Measurements from ENCODE around the gene EDIL3. TPM values are rescaled to one million over a fixed set of nuclear protein-coding genes. Genes with fewer than 3 reads are reported as not detected.

The EDIL3 gene
- total RNA-seq, 4 donors from 2014 or later: 14.8 to 29.0 (median 20.2) TPM

GRCh38 chr5:84249918-84250630 is 134.6 kb downstream of the EDIL3 start:
- no peak for DNase-seq (ENCODE audit: low spot score in 2 of 2)
- TF ChIP-seq, protein P1, sequence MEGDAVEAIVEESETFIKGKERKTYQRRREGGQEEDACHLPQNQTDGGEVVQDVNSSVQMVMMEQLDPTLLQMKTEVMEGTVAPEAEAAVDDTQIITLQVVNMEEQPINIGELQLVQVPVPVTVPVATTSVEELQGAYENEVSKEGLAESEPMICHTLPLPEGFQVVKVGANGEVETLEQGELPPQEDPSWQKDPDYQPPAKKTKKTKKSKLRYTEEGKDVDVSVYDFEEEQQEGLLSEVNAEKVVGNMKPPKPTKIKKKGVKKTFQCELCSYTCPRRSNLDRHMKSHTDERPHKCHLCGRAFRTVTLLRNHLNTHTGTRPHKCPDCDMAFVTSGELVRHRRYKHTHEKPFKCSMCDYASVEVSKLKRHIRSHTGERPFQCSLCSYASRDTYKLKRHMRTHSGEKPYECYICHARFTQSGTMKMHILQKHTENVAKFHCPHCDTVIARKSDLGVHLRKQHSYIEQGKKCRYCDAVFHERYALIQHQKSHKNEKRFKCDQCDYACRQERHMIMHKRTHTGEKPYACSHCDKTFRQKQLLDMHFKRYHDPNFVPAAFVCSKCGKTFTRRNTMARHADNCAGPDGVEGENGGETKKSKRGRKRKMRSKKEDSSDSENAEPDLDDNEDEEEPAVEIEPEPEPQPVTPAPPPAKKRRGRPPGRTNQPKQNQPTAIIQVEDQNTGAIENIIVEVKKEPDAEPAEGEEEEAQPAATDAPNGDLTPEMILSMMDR (IDR thresholded peaks at IDR 0.05): no peak
- no peak for TF ChIP-seq POLR2A (IDR thresholded peaks at IDR 0.05)
- H3K4me3 ChIP-seq (ENCODE audit: low read depth, poor library complexity, severe bottlenecking): no peak overlapping the region
- intact Hi-C loops (cut with DNase I; ENCODE audit: low total_unique reads): no loop called here
- 67 to 70% methylated on average over 4 of the region's 4 CpGs for WGBS, 2 donors

DNA sequence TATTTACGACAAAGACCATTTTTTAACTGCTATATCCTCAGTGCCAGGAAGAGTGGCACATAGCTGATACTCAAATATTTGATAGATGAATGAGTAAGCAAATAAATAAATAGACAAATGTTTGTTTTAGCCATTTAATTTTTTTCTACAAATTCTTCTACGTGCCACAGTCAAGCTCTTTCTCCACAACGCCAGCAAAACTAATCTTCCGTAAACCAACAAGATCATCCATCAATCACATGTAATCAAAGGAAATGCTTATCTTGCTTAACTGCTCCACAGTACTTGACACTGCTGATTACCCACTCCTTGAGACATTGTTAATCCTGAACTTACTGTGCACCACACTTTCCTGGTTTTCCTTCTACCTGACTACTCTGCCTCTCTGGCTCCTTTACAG is 136.7 kb downstream of the EDIL3 start:
- H3K4me3 ChIP-seq (ENCODE audit: low read depth, poor library complexity, severe bottlenecking): no peak overlapping the region
- no peak for DNase-seq (ENCODE audit: low spot score in 2 of 2)
- 78 to 81% methylated on average over 4 of the region's 4 CpGs for WGBS, 2 donors
- TF ChIP-seq POLR2A (IDR thresholded peaks at IDR 0.05): no peak
- TF ChIP-seq, protein P1 (IDR thresholded peaks at IDR 0.05): no peak
- intact Hi-C loops (cut with DNase I; ENCODE audit: low total_unique reads): no loop called here

DNA sequence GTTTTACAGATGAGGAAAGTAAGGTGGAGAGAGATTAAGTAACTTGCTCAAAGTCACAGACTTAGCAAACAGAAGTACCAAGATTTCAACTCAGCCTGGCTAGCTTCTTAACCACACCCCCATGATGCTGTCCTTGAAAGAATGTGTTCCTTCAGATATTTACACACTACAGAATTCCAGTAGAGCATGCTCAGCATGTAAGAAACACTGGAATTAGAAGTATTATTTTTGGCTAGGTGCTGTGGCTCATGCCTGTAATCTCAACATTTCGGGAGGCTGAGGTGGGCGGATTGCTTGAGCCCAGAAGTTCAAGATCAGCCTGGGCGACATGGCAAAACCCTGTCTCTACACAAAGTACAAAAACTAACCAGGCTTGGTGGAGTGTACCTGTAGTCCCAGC is 142.4 kb downstream of the EDIL3 start:
- H3K4me3 ChIP-seq (ENCODE audit: low read depth, poor library complexity, severe bottlenecking): no peak overlapping the region
- DNase-seq (ENCODE audit: low spot score in 2 of 2): no peak
- intact Hi-C loops (cut with DNase I; ENCODE audit: low total_unique reads): no loop called here
- 94 to 97% methylated on average over 3 of the region's 3 CpGs for WGBS, 2 donors
- no peak for TF ChIP-seq POLR2A (IDR thresholded peaks at IDR 0.05)
- TF ChIP-seq, protein P1 (IDR thresholded peaks at IDR 0.05): no peak

- no peak for TF ChIP-seq POLR2A (IDR thresholded peaks at IDR 0.05)
- TF ChIP-seq, protein P1 (IDR thresholded peaks at IDR 0.05): no peak
- DNase-seq (ENCODE audit: low spot score in 2 of 2): no peak
- WGBS, 2 donors: 35 to 50% methylated on average over 2 of the region's 2 CpGs
- no peak overlapping the region for H3K4me3 ChIP-seq (ENCODE audit: low read depth, poor library complexity, severe bottlenecking)
- intact Hi-C loops (cut with DNase I; ENCODE audit: low total_unique reads): no loop called here
Measured at GRCh38 chr5:84239494-84239893, 145.2 kb downstream of the EDIL3 start.

DNA sequence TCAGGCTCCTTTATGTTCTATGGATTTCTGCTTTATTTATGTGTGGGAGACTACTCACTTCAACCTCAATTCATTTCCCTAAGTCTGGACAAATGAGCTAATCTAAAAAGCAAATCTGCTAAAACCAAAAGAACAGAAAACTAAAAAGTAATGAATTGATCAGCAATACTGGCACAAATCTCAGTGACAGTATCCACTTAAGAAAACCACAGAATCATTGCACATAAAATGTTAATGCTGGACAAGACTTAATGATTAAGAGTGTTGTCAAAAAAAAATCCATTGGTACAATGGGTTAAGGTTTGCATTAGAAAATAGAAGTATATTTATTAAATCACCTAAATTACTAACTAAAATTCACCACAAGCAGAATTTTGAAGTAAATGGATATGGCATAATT is 147.6 kb downstream of the EDIL3 start:
- DNase-seq (ENCODE audit: low spot score in 2 of 2): no peak
- H3K4me3 ChIP-seq (ENCODE audit: low read depth, poor library complexity, severe bottlenecking): no peak overlapping the region
- intact Hi-C loops (cut with DNase I; ENCODE audit: low total_unique reads): no loop called here
- TF ChIP-seq, protein P1 (IDR thresholded peaks at IDR 0.05): no peak
- TF ChIP-seq POLR2A (IDR thresholded peaks at IDR 0.05): no peak

DNA sequence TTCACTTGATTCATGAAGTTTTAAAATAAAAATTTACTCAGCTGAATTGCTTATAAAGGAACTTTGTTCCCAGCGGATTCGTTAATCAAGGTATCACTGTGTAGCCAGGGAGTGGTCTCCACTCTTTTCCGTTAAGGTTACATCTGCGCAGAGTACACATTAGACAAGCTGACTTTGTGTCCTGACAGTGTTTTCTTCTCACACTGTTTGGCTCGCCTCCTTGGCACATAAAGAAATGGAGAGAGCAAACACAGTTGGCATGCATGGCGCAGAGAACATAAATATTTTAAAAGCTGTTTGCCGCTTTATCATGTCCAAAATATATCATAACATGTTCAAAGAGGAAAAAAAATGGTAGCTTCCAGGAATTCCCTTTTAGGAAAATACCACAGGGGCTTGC is 153.2 kb downstream of the EDIL3 start:
- TF ChIP-seq POLR2A (IDR thresholded peaks at IDR 0.05): no peak
- TF ChIP-seq, protein P1 (IDR thresholded peaks at IDR 0.05): no peak
- WGBS, 2 donors: 55 to 59% methylated on average over 7 of the region's 7 CpGs
- intact Hi-C loops (cut with DNase I; ENCODE audit: low total_unique reads): no loop called here
- H3K4me3 ChIP-seq (ENCODE audit: low read depth, poor library complexity, severe bottlenecking): no peak overlapping the region
- no peak for DNase-seq (ENCODE audit: low spot score in 2 of 2)

All from lower leg skin (tissue), 4 donors.